LNCAP (cell line): ENCODE measurements around the gene NTRK2.

Experiments used
- TF ChIP-seq, protein P1 (sequence below): fragments of 450-650 bp; IDR thresholded peaks from 2 replicates; pipeline ENCODE4 v1.5.1; 2017; ENCODE audit warnings: mild to moderate bottlenecking

The NTRK2 gene

DNA sequence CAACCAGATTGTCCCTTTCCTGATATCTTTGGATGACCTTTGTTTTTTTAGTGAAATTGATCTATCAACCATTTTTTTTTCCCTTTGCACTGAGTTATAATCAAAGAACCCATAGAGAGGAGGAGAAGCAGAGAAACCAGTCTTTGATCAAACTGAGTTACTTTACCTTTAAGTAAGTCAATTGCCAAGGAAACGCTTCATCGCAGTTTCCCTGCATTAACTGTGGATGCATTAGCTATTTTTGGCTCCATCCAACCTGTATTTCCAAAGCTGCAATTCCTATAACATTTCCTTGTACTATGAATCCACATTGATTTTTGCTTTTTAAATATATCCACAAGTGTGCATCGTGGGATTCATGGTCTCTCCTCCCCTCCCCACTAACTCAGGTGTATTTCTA is 268.1 kb downstream of the NTRK2 start:
- TF ChIP-seq, protein P1, sequence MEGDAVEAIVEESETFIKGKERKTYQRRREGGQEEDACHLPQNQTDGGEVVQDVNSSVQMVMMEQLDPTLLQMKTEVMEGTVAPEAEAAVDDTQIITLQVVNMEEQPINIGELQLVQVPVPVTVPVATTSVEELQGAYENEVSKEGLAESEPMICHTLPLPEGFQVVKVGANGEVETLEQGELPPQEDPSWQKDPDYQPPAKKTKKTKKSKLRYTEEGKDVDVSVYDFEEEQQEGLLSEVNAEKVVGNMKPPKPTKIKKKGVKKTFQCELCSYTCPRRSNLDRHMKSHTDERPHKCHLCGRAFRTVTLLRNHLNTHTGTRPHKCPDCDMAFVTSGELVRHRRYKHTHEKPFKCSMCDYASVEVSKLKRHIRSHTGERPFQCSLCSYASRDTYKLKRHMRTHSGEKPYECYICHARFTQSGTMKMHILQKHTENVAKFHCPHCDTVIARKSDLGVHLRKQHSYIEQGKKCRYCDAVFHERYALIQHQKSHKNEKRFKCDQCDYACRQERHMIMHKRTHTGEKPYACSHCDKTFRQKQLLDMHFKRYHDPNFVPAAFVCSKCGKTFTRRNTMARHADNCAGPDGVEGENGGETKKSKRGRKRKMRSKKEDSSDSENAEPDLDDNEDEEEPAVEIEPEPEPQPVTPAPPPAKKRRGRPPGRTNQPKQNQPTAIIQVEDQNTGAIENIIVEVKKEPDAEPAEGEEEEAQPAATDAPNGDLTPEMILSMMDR: no peak

DNA sequence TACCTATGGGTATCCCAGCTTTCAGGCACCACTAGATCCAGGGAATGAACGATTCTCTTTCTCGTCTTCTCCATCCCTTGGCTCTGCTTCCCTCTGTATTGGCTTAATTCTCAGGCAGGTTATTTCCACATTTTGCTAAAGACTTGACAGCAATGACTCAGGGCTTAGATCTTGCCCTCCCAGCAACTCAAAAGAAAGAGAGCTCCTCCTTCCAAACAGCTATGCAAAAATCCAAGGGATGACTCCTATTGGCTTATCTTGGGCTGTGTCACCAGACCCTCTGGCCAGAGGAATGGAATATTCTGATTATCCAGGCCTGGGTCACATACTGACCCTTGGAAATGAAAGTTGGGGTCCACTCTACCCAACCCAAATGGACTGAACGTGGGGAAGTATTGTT is 270.2 kb downstream of the NTRK2 start:
- TF ChIP-seq, protein P1: no peak

DNA sequence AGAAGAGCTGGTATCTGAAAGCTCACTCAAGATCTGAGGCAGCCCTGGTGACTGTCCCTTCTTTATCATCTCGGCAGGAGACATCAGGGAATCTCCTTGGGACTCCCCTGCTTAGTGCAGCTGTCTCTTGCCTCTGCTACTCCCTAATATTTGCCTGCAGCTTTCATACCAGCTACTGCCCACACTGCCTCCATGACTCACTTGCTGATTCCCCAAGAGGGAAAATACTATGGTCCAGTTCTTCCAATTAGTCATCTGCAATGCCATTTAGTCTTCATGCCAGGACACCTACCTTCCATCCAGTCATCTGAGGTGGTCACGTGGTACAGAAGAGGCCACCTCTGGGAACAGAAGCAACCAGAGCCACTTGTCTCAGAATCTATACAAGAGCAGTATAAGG is 270.8 kb downstream of the NTRK2 start:
- TF ChIP-seq, protein P1: no peak

DNA sequence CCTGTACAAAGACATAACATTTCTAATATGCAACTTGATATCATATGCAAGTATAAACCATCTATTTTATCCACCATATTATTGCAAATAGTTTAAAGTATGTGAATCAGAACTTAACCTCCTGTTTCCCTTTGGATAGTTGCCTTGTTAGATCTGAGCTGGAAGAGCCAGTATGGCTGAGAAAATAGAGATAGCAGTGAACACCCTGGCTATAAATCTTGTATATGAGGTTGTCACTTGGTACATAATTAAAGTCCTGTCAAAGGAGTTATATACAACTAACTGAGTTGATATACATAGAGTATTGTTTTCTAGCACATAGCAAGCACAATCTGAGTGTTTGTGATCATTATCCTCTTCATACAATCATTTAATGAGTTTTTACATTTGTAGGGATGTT is 272.3 kb downstream of the NTRK2 start:
- TF ChIP-seq, protein P1: no peak

DNA sequence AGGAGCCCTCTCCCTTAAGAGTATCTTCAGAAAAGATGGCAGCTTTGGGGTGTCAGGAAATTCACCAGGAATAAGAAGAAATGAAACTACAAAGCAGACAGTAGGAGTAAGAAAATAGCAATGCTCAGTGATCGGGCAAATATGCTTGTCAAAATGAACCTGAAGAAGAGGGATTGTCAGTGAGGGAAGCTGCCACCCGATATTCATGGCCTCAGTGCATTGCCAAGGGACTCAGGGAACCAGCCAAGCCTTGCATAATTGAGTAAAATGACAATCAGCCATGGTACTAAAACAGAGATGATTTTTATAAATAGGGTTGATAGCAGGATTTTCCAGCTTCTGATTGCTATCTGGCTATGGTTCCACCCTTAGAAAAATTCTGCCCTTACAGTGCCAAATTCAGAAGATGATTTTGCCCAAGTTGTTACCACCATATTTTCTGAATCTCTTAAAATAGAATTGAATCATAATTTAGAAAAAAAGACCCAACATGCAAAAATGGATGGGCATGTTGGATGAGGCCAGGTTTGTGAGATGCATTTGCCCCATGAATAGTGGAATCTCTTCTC is 274.0 kb downstream of the NTRK2 start:
- TF ChIP-seq, protein P1: no peak

DNA sequence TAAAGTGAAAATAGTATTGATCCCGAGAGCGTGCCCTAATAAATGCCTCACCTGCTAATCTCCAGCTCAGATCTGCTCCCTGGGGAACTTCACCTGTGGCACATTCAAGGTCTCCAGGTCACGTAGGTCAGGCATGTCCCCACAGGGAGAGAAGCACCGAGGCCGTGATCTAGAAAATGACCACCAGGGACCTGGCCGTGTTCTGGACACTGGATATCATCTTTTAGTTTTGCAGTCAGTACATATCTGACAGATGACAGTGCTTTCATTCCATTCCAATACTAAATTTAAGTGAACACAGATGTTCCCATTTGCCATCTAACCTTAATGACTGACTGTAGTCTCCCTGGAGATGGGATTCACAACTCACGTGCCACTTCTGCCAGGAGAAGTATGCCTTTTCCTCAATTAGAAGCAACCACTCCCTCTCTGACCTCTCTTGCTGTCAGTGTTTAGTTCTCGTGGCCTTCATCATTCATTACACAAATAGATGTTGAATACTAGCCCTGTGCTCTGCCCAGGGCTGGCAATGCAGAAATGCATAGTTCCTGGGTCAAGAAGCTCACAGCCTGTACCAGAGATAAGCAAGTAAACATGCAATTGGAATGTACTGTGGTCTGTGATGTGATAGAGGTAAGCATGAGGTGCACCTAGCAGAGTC is 276.5 kb downstream of the NTRK2 start:
- TF ChIP-seq, protein P1: no peak

DNA sequence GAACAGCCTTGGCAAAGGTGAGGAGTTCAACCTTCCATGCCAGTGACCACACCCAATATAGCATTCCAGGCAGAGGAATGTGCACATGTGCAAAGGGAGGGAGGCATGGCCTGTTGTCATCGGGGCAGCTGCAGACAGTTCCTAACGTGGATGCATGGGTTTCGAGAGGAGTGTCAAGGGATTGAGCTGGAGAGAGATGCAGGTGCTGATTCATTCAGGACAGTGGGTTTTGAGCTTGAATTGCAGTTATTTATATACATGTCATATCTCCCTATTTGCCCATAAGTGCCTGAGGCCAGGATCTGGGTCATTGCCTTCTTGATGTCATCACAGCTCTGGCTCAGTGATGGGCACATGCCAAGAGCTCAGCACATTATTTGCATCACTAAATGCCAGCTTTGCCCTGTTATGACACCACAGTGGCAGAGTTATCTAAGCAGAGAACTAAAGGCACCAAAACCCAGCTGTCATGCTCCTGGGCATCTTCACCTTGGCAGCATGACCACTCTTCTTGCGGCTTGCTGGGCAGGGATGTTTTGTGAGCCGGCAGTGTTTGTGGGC is 278.0 kb downstream of the NTRK2 start:
- TF ChIP-seq, protein P1: no peak
